CD4-positive, alpha-beta T cell treated with Interleukin-1 beta for 1 hour (primary cell): ENCODE data around the gene FGFR3.

Experiments
- DNase-seq, 2 donors: peaks; one replicate each; pipeline ENCODE4 v3.0.0-alpha.2; 2020 to 2022

The FGFR3 gene

GRCh38 chr4:1770791-1771231, 22.3 kb upstream of the FGFR3 start:
- DNase-seq: no peak

GRCh38 chr4:1771555-1772305, 21.4 kb upstream of the FGFR3 start:
- DNase-seq: no peak

DNA sequence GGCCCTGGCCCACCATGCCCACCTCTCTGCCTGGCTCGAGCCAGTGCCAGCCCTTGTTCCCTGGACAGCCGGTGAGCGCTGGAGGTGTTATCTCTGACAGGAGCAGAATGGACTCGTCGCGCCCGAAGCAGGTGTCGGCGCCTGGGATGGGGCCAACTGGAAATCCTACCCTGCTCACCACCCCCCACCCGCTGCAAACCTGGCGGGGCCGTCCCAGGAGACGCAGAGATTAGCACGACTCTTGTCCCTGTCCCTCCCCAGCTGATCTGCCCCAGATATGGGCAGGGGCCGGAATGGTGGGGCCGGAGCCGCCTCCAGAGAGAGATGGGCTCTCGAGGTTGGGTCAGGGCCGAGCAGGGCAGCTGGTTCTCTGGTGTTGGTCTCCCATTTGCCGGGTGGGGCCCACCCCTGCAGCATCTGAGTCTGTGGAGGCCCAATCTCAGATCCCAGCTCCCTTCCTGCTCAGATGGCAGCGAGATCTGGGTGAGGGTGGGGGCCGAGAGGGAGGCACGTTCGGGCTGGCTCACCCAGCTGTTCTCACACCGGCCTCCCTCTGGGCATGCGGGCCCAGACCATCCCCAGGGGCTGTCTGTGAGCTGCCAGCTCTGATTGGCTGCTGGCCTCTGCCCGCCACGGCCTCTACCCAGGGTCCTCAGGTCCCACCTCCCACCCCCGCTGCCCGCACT, 20.1 kb upstream of the FGFR3 start:
- no peak for DNase-seq

- no peak for DNase-seq
These were observed 19.3 kb upstream of the FGFR3 start for GRCh38 chr4:1773754-1774153.

- DNase-seq: no peak
These were observed 17.2 kb upstream of the FGFR3 start for GRCh38 chr4:1775731-1776500.

GRCh38 chr4:1776521-1777161, 16.5 kb upstream of the FGFR3 start:
- no peak for DNase-seq

- no peak for DNase-seq
These were observed 15.1 kb upstream of the FGFR3 start for GRCh38 chr4:1777822-1778641.

DNA sequence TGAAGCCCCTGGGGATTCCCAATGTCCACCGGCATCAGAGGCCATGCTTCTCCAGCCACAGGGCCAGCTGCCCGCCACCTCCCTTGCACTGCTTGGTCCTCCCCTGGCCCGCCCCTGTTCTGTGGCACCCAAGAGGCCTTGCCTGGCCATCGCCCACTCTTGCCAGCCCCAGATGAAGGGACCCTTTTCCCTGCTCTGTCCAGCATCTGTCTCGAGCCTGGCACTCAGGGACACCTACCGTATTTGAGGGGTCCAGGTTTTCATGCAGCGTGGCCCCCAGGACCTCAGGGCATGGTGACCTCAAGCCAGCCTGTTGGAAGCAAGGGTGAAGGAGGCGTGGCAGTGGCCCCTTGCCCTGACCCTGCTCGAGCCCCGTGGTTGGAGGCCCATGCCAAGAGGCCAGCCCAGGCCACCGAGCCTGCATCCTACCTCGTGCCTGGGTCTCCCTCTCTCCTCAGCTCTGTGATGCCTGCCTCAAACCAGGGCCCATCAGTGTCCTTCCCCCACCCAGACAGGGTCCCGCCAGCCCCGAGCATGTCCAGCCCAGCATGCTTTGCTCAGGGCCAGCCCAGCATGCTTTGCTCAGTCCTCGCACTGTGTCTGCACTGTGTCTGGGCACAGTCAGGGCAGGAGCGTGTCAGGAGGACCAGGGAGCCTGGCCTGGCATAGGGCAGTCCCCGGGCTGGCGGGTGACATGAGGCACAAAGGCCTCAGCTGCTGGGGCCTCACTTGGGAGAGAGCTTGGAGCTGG, 14.3 kb upstream of the FGFR3 start:
- no peak for DNase-seq

DNA sequence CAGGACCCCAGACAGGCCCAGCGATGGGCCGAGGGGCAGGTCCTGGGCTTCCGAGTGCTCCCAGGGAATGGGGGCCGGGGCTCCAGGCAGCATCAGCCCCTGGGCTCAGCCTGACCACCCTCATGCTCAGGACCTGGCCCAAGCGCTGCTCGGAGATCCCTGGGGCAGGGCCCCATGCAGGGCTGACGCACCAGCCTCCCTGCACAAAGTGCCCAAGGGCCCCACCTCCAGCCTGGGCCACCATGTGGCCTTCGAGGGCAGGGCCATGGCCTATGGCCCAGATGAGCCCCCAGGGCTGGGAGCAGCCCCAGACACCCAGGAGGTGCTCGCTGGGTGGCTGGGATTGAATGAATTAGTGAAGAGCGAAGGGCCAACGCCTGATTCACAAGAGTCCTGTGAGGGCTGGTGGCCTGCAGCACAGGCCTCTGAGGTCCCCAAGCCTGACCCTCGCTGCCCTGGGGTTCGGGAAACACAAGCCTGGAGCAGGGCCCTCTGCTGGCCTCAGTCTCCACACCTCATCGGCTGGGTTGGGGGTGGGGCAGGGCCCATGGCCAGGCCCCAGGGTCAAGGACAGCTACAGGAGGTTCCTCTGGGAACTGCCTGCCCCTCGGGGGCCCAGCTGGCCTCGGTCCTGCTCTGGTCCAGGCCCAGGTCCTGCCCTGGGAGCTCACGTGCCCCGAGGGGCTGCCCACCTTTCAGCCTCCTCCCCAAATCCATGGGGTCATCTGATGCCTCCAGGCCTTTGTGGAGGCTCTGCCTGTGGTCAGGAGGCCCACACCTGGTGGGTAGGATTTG, 13.3 kb upstream of the FGFR3 start:
- DNase-seq: no peak

DNA sequence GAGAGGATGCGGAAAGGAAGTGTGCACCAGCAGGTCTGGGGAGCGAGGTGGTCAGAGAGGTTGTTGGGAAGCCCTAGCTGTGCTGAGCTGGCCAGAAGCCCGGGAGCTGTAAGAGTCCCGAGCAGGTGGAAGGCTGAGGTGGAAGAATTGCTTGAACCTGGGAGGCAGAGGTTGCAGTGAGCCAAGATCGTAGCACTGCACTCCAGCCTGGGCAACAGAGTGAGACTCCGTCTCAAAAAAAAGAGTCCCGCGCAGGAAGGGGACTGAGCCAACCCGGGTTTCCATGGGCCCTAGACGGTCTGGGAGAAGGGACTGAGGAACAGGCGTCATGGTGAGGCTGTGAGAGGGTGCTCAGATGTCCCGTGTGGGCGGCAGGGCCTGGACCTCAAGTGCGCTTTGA, 12.7 kb upstream of the FGFR3 start:
- DNase-seq: no peak

- no peak for DNase-seq
These were observed 10.1 kb upstream of the FGFR3 start for GRCh38 chr4:1783015-1783414.

DNA sequence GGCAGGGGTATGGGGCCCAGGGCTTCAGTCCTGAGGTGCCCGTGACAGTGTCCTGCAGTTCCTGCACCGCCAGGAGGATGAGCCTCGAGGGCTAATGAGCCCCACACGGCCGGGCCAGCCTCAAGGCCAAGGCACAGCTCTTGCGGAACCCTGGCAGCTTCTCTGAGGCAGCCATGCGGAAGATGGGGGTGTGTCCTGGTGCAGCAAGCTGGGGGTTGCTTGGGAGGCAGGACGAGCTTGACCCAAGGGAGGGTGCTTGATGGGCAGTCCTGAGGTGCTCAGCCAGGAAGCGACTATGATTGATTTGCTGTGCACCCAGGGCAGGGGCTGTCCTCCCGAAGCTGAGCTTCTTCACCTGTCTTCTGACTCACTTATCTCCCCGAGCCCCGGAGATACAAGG, 9.1 kb upstream of the FGFR3 start:
- DNase-seq: no peak

GRCh38 chr4:1784395-1784788, 8.7 kb upstream of the FGFR3 start:
- no peak for DNase-seq

- no peak for DNase-seq
These were observed 8.1 kb upstream of the FGFR3 start for GRCh38 chr4:1784789-1785591.

- no peak for DNase-seq
These were observed 7.5 kb upstream of the FGFR3 start for GRCh38 chr4:1785592-1785991.

DNA sequence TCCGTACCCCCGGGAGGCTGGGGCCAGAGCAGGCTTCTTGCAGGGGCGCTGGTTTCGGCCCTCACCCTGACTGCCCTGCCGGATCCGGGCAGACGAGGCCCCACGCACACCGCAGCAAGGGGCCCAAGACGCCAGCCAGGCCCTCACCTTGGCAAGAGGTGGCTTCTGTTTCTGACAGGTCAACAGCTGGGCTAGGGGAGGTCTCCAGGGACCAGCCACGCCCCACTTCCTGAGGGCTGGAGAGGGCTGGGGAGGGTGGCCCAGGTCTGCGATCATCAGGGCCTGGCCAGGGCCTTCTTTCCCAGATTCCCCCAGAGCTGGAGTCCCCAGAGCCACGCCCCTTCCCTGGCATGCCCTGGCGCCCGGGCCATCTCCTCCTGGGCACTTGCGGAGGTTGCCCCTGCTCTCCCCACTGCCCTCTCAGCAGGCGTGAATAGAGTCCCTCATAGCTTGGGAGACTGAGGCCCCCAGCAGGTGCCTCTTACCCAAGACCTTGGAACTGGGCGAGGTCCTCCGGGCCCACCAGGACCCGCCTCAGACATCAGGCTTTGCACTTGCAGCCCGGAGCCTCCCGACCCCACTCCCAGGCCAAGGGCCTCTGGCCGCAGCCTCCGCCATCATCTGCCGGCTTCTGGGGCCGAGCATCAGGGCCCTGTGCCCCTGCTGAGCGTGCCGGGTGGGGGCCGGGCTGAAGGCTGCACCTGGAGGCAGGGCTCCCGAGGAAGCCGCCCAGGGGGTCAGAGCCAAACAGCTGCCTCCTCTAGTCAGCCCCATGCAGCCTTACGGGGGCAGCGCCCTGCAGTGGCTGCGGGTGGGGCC, 6.3 kb upstream of the FGFR3 start:
- no peak for DNase-seq

GRCh38 chr4:1787411-1788077, 5.5 kb upstream of the FGFR3 start:
- no peak for DNase-seq

- DNase-seq: no peak
These were observed 4.7 kb upstream of the FGFR3 start for GRCh38 chr4:1788254-1788973.
